Parathyroid adenoma (tissue), 2 donors: ENCODE results near the gene AKAP5.

Experiments used
- H2AFZ ChIP-seq: fragments of 300-600 bp; sonication (generic); one replicate; pipeline ENCODE4 v1.7.0; 2017; ENCODE audit warnings: antibody characterized with exemption, mild to moderate bottlenecking
- H3K27ac ChIP-seq: fragments of 300-600 bp; sonication (generic); one replicate; pipeline ENCODE4 v1.7.0; 2017
- H3K27me3 ChIP-seq: fragments of 300-600 bp; sonication (generic); one replicate; pipeline ENCODE4 v1.7.0; 2017; ENCODE audit warnings: low read length; ENCODE audit not compliant: control insufficient read depth, insufficient read depth
- H3K36me3 ChIP-seq: fragments of 300-600 bp; sonication (generic); one replicate; pipeline ENCODE4 v1.7.0; 2017; ENCODE audit warnings: low read length; ENCODE audit not compliant: control insufficient read depth, insufficient read depth
- H3K4me1 ChIP-seq: fragments of 300-600 bp; sonication (generic); one replicate; pipeline ENCODE4 v1.7.0; 2017; ENCODE audit warnings: control low read depth
- H3K4me2 ChIP-seq: fragments of 300-600 bp; sonication (generic); one replicate; pipeline ENCODE4 v1.7.0; 2017; ENCODE audit warnings: low read length
- H3K4me3 ChIP-seq: fragments of 300-600 bp; sonication (generic); one replicate; pipeline ENCODE4 v1.7.0; 2017; ENCODE audit warnings: low read depth, low read length
- H3K79me2 ChIP-seq: fragments of 300-600 bp; sonication (generic); one replicate; pipeline ENCODE4 v1.7.0; 2017; ENCODE audit warnings: control low read depth
- H3K9ac ChIP-seq: fragments of 300-600 bp; sonication (generic); one replicate; pipeline ENCODE4 v1.7.0; 2017; ENCODE audit warnings: mild to moderate bottlenecking
- H3K9me3 ChIP-seq: fragments of 300-600 bp; sonication (generic); one replicate; pipeline ENCODE4 v1.7.0; 2017; ENCODE audit warnings: low read length; ENCODE audit not compliant: control insufficient read depth
- CTCF ChIP-seq: fragments of 300-600 bp; sonication (generic); IDR thresholded peaks from one replicate; pipeline ENCODE4 v1.7.0; 2017; ENCODE audit warnings: antibody characterized with exemption, mild to moderate bottlenecking
- donor health status: primary hyperparathyroidism.

Gene AKAP5

GRCh38 chr14:64419003-64419402 is 46.3 kb upstream of the AKAP5 start:
- Histone ChIP-seq H3K9me3 (no peaks in the 10 kb centered on the region), H3K9ac (no peak overlapping the region), H3K4me2 (no peak overlapping the region), H3K27me3 (no peaks in the 10 kb centered on the region), H3K4me3 (no peak overlapping the region), H3K79me2 (no peaks in the 10 kb centered on the region), H2AFZ (no peak overlapping the region), H3K36me3 (no peaks in the 10 kb centered on the region), H3K27ac (no peak overlapping the region), H3K4me1 (no peaks in the 10 kb centered on the region)
- TF ChIP-seq CTCF: no peak

GRCh38 chr14:64421166-64421565 is 44.1 kb upstream of the AKAP5 start:
- Histone ChIP-seq H3K4me3 (no peak overlapping the region), H3K79me2 (no peaks in the 10 kb centered on the region), H3K27me3 (no peaks in the 10 kb centered on the region), H3K36me3 (no peaks in the 10 kb centered on the region), H3K9me3 (no peaks in the 10 kb centered on the region), H3K4me2 (no peak overlapping the region), H3K4me1 (no peaks in the 10 kb centered on the region), H2AFZ (no peak overlapping the region), H3K9ac (no peak overlapping the region), H3K27ac (no peak overlapping the region)
- TF ChIP-seq CTCF: no peak

GRCh38 chr14:64422005-64422404 is 43.3 kb upstream of the AKAP5 start:
- Histone ChIP-seq H3K79me2 (no peaks in the 10 kb centered on the region), H3K9me3 (no peaks in the 10 kb centered on the region), H3K4me2 (no peak overlapping the region), H3K4me3 (no peak overlapping the region), H3K27me3 (no peaks in the 10 kb centered on the region), H3K9ac (no peak overlapping the region), H3K27ac (no peak overlapping the region), H3K4me1 (no peaks in the 10 kb centered on the region), H3K36me3 (no peaks in the 10 kb centered on the region), H2AFZ (no peak overlapping the region)
- no peak for TF ChIP-seq CTCF

- Histone ChIP-seq H2AFZ (no peak overlapping the region), H3K9me3 (no peaks in the 10 kb centered on the region), H3K27ac (no peak overlapping the region), H3K4me2 (no peak overlapping the region), H3K4me3 (no peak overlapping the region), H3K27me3 (no peaks in the 10 kb centered on the region), H3K4me1 (no peaks in the 10 kb centered on the region), H3K36me3 (no peaks in the 10 kb centered on the region), H3K79me2 (no peaks in the 10 kb centered on the region), H3K9ac (no peak overlapping the region)
- TF ChIP-seq CTCF: no peak
Observed at GRCh38 chr14:64422756-64423155, 42.5 kb upstream of the AKAP5 start.

- Histone ChIP-seq H3K9me3 (no peaks in the 10 kb centered on the region), H2AFZ (no peak overlapping the region), H3K4me3 (no peak overlapping the region), H3K9ac (no peak overlapping the region), H3K36me3 (no peaks in the 10 kb centered on the region), H3K27me3 (no peaks in the 10 kb centered on the region), H3K4me2 (no peak overlapping the region), H3K79me2 (no peaks in the 10 kb centered on the region), H3K27ac (no peak overlapping the region), H3K4me1 (no peaks in the 10 kb centered on the region)
- TF ChIP-seq CTCF: no peak
Observed at GRCh38 chr14:64423987-64424386, 41.3 kb upstream of the AKAP5 start.
